Measurements from ENCODE around the gene BAIAP3.

DNA sequence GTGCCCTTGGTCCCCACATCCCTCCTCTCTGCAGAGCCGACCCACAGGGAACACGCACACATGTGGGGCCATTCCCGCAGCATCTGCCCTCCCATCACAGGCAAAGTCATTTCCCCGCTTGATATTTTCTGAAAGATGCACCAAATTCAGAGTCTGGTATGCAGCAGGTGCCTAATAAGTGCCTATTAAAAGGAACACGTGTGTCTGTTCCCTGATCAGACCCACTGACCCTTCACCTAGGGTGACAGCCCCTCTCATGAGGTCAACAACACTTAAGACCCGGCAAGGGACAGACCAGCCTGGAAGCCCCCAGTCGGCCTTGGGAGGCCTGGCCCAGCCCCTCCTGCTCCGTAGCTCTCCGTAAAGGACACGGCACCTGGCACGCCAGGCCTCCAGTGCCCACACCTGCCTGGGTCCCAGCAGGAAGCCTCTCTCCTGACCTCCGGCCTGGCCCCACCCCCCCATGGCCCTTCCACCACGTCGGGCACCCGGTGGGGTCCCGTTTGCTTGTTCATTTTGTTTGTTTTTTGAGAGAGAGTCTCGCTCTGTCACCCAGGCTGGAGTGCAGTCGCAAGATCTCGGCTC lies 61.0 kb downstream of the BAIAP3 start:
- TF ChIP-seq, protein P1, sequence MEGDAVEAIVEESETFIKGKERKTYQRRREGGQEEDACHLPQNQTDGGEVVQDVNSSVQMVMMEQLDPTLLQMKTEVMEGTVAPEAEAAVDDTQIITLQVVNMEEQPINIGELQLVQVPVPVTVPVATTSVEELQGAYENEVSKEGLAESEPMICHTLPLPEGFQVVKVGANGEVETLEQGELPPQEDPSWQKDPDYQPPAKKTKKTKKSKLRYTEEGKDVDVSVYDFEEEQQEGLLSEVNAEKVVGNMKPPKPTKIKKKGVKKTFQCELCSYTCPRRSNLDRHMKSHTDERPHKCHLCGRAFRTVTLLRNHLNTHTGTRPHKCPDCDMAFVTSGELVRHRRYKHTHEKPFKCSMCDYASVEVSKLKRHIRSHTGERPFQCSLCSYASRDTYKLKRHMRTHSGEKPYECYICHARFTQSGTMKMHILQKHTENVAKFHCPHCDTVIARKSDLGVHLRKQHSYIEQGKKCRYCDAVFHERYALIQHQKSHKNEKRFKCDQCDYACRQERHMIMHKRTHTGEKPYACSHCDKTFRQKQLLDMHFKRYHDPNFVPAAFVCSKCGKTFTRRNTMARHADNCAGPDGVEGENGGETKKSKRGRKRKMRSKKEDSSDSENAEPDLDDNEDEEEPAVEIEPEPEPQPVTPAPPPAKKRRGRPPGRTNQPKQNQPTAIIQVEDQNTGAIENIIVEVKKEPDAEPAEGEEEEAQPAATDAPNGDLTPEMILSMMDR (IDR thresholded peaks at IDR 0.05; ENCODE audit: poor library complexity, severe bottlenecking) = no peak
- TF ChIP-seq POLR2AphosphoS5 (IDR thresholded peaks at IDR 0.05) (no peak), EZH2 (IDR thresholded peaks at IDR 0.05; ENCODE audit: borderline replicate concordance, insufficient read depth, low read length, poor library complexity, severe bottlenecking) (no peak), TAF1 (IDR thresholded peaks at IDR 0.05; ENCODE audit: low read depth) (no peak), MXI1 (conservative IDR thresholded peaks at IDR 0.05; ENCODE audit: poor library complexity, severe bottlenecking) (no peak), RAD21 (conservative IDR thresholded peaks at IDR 0.05) (no peak)

Measured in neural cell (in vitro differentiated cells).